HG03575 (cell line): ENCODE results near the gene TOP2A.

Source experiments
- ATAC-seq: cut with Tn5 transposase; IDR thresholded peaks from one replicate; pipeline ENCODE4 v1.9.1; 2021; ENCODE audit not compliant: unreplicated experiment, insufficient number of reproducible peaks, low FRiP score; ENCODE audit errors: extremely low read depth

Gene TOP2A

DNA sequence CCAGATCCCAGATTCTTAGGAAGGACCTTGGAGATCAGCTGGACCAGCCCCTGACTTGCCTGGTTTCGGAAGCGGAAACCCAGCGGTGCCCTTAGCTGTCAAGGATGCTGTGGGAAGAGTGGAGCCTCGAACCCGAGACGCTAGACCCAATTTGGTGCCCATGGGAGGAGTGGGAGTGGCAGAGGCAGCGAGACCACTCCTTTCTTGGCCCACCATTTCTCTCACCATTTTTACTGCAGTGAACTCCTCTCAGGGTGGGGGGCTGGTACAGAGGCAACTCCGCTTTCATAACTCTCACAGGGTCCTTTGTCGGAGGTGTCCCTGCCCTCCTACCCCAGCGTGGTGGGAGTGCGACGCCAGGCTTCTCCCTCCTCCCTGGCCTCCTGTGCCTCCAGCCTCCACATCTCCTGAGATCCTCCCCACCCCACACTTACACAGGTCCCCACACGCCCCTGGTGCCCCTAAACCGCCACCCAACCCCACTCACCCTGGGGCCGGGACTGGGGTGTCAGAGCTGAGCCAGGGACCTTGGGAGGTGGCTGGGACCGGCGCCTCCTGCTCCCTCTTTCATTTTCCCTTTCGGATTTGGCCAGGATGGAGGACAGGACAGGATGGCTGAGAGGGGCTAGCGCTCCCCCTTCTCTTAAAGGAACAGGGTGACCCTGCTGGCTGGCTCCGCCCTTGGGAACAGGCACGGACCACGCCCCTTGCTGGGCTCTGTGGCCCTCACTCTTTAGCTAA lies 53.4 kb downstream of the TOP2A start, which contains the start of gene GJD3:
GJD3 (minus strand) TSS at position 617 of the 741 bp plus-strand sequence. CDS start 922 bp downstream, outside the sequence.
- no peak for ATAC-seq

DNA sequence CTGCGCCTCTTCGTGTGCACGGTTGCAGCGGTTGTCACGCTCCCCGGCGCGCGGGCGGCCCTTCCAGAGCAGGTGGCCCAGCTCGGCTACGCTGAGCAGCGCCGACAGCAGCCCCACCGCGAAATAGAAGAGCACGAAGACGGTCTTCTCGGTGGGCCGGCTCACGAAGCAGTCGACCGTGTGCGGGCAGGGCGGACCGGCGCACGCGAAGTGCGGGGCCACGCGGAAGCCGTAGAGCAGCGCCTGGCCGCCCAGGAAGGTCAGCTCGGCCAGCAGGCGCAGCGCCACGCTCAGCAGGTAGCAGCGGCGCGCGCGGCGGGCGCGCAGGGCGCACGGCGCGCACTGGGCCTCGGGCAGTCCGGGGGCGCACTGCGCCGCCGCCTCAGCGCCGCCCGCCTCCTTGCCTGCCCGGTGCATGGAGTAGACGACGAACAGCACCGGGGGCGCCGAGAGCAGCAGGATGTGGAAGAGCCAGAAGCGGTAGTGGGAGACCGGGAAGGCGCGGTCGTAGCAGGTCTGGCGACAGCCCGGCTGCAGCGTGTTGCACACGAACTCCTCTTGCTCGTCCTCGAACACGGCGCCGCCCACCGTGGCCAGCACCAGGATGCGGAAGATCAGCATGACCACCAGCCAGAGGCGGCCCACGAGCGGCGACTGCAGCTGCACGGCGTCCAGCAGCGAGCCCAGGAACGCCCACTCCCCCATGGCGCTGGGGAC lies 54.4 kb downstream of the TOP2A start:
- no peak for ATAC-seq

DNA sequence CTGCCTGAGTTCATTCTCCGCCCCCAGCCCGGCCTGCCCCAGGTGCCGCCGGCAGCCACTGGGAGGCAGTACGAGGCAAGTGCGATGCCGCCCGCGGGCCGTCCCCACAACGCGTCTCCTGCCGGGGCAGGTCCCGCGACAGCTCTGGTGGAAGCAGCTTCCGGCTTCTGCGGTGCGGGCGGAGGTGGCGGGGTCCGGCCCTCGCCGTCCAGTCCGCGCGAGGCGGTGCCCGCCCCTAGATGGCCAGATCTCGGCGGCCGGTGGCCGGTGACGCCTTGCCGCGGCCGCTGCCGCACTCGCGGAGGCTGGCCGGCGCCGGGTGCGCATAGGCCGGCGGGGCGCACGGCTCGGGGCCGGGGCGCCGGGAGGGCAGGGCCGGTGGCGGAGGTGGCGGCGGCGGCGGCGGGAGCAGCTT lies 55.0 kb downstream of the TOP2A start:
- no peak for ATAC-seq

DNA sequence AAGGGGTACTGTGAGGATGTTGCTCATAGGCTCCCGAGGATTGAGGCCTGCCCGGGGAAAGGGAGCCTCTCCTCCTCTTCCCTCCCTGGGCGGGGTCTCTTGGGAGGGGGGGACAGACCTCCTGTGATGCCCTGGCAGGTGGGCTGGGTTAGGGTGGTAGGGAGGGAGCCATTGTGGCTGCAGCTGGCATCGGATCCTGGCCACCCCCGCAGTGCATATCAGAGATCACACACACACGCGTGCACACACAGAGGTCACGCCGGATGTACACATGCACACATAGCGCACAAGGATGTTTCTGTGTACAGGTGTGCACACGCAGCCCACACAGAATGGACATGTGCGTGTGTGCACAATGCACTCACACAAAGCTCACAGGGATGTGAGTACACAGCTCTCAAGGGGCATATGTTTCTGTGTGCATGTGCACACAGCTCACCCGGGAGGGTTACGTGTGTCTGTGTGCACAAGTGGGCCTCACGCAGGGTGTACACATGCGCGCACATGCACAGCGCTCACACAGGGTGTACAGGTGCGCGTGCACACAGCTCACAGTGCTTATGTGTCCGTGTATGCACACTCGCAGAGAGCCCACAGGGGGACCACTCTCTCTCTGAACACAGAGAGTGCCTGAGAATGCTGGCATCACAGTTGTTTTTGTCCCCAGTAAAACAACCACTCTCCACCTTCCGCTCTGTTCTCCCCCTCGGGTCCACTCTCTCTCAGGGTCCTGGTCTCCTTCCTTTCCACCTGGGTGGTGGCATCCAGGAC lies 55.6 kb downstream of the TOP2A start:
- no peak for ATAC-seq

DNA sequence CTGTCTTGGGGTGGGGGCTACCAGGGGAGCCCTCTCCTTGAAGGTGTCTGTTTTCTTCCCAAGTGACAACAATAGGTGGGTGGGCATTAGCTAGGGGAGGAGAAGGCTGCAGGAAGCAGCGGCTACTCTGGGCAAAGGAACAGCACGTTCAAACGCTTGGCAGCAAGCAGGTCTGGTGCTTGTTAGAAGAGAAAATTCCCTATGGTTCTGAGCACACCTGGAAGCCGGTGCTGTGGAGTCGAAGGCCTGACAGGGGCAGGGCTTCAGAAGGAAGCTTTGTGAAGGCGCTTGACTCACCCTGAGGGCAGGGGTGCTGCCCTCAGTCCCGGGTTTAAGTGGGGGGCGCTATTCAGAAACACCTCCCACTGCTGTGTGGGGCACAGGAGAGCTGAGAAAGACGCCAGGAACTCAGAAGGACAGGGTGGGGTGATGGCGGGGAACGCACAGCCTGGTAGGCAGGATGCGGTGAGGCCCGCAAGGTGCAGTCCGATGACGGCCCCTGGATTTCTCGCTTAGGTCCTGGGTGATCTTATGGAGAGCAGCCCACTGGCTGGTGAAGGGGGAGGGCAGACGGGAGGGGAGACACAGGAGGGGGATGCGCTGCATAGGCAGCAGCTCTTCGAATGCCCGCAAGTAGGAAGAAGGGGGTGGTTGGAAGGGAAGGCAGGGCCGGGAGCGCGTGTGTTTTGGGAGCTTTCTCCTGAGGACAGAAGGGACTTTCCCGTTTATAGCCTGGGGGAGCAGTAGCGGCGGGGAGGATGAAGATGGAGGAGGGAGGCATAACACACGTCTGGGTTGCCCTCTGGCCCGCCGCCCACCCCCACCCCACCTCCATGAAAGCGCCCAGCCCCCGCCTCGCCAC lies 56.4 kb downstream of the TOP2A start:
- no peak for ATAC-seq

DNA sequence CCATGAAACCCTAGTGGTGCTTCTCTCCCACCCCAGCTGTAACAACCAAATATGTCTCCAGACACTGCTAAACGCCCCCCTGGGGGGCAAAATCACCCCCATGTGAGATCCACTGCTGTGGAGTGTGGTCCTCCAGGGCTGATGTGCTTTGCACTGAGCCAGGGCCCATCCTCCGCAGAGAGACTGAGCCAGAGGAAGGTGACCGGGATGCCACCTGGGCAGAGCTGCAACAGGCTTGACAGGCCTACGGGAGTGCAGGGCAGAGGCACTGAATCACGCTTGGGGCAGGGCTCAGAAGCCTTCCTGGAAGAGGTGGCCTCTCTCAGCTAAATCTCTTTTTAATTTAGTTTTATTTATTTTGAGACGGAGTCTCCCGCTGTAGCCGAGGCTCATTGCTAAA lies 57.6 kb downstream of the TOP2A start:
- no peak for ATAC-seq

DNA sequence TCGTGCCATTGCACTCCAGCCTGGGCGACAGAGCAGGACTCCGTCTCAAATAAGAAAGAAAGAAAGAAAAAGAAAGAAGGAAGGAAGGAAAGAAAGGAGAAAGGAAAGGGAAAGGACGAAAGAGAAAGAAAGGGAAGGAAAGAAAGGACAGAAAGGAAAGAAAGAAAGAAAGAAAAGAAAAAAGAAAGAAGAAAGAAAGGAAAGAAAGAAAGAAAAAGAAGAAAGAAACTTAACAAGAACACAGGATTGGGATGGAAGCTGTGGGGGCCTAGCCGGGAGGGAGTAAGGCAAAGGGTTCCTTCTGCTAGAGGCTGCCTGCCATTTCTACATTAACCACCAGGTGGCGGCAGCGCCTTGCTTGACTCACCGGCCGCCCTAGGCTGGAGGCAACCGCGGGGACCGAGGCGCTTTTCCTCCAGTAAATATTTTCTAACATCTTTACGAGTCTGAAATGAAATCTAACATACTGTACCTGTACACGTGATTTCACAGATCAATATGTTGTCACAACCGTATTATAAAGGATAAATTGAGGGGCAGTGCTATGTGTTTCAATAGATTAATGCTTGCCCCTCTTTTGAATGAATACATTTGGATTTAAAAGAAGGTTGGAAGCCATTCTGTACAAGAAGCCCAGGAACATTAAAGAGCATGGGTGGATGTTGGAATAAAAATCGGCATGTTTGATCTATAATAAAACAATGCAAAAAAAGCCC lies 59.2 kb downstream of the TOP2A start:
- no peak for ATAC-seq

DNA sequence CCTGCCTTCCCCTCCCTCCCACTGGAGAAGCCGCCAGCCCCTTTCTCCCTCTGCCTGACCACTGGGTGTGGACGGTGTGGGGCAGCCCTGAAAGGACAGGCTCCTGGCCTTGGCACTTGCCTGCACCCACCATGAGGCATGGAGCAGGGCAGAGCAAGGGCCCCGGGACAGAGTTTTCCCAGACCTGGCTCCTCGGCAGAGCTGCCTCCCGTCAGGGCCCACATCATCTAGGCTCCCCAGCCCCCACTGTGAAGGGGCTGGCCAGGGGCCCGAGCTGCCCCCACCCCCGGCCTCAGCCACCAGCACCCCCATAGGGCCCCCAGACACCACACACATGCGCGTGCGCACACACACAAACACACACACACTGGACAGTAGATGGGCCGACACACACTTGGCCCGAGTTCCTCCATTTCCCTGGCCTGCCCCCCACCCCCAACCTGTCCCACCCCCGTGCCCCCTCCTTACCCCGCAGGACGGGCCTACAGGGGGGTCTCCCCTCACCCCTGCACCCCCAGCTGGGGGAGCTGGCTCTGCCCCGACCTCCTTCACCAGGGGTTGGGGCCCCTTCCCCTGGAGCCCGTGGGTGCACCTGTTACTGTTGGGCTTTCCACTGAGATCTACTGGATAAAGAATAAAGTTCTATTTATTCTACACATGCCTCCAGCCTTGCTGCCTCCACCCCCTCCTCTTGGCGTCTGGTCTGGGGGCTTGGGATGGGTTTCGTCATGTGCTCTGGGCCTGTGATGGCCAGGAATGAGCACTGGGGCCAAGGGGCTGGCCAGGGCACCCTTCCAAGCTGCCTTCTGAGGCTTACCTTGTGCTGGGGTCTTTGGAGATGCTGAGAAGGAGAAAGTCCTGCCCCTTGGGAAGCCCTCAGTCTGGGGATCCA lies 60.5 kb downstream of the TOP2A start:
- ATAC-seq: no peak

DNA sequence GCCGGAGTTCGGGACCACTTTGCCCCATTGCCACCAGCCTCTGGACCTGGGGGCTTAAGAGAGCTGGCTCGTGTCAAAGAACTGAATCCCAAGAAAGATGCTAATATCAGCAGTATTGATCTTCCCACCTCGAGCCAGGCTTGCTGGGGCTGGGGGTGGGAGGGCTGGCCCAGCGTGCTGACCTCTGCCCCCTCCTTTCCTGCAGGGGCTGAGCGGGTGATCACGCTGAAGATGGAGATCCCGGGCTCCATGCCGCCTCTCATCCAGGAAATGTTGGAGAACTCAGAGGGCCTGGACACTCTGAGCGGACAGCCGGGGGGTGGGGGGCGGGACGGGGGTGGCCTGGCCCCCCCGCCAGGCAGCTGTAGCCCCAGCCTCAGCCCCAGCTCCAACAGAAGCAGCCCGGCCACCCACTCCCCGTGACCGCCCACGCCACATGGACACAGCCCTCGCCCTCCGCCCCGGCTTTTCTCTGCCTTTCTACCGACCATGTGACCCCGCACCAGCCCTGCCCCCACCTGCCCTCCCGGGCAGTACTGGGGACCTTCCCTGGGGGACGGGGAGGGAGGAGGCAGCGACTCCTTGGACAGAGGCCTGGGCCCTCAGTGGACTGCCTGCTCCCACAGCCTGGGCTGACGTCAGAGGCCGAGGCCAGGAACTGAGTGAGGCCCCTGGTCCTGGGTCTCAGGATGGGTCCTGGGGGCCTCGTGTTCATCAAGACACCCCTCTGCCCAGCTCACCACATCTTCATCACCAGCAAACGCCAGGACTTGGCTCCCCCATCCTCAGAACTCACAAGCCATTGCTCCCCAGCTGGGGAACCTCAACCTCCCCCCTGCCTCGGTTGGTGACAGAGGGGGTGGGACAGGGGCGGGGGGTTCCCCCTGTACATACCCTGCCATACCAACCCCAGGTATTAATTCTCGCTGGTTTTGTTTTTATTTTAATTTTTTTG lies 61.6 kb downstream of the TOP2A start:
- no peak for ATAC-seq

DNA sequence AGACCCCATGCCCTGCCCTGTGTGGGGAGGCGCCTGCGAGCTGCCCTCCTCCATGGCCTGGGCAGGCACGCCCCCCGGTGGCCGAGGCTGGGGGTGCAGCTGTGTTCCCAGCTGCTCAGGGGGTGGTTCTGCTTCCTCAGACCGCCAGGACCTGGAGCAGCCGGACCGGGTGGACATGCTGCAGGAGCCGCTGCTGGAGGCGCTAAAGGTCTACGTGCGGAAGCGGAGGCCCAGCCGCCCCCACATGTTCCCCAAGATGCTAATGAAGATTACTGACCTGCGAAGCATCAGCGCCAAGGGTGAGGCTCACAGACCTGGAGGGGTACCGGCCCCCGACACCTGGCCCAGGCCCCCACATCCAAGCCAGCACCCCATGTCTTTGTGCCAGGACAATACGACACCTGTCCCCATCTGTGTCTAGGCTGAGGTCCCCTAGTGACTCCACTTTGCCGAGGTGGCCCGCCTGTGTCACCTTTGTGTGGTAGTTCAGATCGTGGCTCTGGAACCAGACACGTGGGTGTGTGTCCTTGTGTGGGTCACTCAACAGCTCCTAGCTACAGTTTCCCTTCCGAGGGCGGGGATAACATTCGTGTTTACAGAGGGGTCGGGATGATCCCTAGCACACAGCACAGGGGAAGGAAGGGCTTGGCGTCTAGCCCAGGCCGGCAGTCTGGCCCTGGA lies 62.4 kb downstream of the TOP2A start:
- ATAC-seq: no peak

DNA sequence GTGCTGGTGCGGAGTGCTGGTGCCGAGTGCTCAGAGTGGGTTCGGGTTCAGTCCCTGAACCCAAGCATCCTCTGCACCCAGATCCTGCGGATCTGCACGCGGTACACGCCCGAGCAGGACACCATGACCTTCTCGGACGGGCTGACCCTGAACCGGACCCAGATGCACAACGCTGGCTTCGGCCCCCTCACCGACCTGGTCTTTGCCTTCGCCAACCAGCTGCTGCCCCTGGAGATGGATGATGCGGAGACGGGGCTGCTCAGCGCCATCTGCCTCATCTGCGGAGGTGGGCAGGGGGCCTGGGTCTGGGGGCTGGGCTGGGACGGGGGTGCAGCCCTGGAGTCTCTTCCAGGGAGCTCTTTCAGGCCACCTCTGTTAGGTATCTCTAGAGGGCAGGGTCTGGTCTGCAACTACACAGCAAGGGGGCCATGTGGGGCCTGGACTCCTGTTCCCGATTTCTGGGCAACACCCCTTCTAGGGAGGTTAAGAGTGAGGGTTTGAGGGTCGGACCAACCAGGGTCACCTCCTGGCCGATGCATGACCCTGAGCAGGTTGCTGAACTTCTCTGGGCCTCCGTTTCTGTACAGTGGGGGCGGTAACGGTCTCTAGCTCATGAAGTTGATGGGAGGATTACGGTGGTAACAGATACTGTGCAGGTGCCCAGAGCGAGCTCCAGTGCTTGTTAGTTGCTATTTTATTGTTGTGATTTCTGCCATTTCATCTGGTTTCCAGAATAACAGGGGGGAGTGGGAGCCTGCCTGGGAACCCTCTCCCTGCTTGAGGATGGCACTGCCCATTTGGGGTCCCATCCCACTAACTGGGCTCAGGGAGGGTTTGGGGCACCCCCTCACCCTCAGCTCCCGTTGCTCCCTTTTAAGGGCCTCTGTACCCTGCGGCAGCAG lies 63.2 kb downstream of the TOP2A start:
- no peak for ATAC-seq

DNA sequence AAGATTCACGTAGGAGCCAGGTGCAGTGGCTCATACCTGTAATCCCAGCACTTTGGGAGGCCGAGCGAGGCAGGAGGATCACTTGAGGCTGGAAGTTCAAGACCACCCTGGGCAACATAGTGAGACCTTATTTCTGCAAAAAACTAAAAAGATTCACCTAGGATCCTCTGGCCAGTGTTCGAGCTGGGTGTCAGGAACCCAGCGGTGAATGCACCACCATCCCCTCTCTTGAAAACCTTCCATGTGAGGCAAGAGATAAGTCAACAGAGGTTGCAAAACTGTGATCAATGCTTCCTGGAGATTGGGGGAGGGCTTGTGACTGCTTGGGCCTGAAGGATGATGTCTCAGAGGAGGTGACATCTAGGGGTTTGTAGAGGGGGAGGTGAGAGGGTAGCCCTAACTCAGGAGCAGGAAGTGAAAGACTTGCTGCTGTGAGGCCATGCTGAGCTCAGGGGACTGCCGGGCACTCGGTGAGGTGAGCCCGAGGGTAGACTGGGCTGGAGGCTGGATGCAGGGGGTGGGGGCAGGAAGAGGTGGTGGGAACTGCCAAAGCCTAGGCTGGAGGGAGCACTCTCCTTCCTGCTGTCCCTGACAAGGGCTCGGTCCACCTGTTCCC lies 64.8 kb downstream of the TOP2A start:
- no peak for ATAC-seq

DNA sequence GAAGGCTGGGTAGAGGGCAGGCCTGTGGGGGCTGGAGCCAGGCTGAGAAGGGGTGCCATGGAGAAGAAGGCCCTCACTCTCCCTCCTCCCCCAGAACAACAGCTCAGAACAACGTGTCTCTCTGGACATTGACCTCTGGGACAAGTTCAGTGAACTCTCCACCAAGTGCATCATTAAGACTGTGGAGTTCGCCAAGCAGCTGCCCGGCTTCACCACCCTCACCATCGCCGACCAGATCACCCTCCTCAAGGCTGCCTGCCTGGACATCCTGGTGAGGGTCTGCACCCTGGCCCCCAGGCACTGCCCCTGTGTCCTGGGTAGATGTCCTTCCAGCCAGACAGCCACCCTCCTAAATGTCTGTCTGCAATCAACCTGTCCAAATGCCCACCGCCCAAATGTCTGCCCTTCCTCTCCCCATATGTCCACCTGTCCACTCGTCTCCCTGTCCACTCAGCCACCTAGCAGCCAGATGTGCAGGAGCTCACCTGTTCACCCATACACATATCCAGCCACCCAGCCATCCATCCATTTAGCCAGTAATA lies 65.4 kb downstream of the TOP2A start:
- ATAC-seq: no peak
